LNCAP (cell line): ENCODE measurements around the gene PLEKHO1.

Experiments used
- TF ChIP-seq, protein P1 (sequence below): fragments of 450-650 bp; IDR thresholded peaks from 2 replicates; pipeline ENCODE4 v1.5.1; 2017; ENCODE audit warnings: mild to moderate bottlenecking

The PLEKHO1 gene

DNA sequence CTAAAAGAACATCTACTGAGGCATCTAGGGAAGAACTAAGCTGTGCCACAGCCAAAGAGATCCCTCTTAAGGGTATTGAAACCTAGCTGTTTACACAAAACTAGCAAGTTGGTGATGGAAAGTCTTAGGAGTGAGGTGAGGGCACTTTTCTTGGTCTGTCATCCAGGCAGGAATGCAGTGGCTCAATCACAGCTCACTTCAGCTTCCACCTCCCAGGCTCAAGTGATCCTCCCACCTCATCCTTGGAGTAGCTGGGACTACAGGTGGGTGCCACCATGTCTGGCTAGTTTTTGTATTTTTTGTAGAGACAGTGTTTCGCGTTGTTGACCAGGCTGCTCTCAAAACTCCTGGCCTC is 2.4 kb downstream of the PLEKHO1 start:
- TF ChIP-seq, protein P1, sequence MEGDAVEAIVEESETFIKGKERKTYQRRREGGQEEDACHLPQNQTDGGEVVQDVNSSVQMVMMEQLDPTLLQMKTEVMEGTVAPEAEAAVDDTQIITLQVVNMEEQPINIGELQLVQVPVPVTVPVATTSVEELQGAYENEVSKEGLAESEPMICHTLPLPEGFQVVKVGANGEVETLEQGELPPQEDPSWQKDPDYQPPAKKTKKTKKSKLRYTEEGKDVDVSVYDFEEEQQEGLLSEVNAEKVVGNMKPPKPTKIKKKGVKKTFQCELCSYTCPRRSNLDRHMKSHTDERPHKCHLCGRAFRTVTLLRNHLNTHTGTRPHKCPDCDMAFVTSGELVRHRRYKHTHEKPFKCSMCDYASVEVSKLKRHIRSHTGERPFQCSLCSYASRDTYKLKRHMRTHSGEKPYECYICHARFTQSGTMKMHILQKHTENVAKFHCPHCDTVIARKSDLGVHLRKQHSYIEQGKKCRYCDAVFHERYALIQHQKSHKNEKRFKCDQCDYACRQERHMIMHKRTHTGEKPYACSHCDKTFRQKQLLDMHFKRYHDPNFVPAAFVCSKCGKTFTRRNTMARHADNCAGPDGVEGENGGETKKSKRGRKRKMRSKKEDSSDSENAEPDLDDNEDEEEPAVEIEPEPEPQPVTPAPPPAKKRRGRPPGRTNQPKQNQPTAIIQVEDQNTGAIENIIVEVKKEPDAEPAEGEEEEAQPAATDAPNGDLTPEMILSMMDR = no peak

DNA sequence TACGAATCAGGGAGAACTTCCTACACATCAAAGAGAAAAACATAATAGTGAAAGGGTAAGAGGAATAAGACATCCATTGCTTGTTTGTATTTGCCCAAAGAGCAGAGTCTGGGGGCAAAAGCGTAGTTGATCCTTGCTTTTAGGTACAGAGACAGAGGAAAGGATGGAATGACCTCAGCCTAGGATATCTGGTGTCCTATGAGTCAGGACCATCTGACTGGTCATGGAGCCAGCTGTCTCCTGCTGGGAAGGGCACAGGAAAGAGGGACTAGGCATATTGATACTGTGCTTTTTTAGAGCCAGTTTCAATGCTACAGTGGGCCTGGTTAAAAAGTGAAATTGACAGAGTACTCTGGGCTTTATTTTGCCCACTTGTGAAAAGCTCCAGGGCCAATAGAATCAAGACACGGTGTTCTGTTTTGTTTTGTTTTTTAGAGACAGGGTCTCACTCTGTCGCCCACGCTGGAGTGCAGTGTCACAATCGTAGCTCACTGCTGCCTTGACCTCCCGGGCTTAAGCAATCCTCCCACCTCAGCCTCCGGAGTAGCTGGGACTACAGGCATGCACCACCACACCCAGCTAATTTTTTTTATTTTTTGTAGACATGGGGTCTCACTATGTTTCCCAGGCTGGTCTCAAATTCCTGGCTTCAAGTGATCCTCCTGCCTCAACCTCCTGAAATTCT is 3.2 kb downstream of the PLEKHO1 start:
- TF ChIP-seq, protein P1 = no peak

DNA sequence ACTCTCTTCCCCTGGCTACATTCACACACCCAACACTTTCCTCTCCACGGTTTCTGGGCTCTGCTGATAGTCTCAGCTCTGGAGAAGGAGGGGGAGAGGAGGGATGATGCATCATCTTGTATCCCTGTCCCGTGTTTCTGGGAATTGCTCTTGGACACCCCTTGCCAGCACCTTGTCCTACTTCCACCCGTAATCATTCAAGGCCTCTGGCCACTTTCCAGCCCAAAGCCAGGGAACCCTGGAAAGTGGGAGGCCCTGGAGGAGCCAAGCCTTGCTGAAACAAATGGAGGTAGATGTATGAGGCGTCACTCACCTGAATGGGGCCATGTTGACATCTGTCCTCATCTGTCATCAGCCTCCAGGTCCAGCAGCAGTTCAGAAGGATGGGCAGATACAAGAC is 4.4 kb downstream of the PLEKHO1 start:
- TF ChIP-seq, protein P1 = no peak

DNA sequence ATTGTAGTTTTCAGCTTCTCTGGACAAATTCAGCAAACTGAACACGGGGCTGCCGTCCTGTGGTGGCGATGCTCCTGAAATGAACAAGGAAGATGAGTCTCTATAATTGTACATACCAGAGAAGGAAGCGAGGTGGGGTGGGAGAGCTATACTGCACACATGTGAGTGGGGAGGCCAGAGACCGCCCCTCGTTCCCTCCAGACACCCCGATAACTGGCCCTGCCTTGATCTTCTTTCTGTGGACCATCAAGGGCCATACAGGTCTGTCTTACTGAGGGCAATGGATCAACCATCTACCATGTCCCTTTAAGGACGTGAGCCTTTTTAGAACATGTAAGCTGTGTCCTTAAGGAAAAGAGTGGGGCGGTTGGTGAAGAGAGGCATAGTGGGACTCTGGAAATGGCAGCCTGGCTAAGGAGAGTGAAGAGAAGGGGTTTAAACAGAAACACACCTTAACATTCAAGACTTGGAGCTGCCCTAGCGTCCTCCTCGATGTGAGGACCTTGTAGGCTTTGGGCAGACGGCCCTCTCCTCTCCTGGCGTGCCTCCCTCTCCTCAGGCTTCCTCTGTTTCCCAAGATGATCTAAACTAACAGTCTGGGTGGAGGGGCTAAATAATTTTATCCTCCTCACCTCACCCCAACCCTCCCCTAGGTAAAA is 5.8 kb downstream of the PLEKHO1 start:
- TF ChIP-seq, protein P1 = no peak

DNA sequence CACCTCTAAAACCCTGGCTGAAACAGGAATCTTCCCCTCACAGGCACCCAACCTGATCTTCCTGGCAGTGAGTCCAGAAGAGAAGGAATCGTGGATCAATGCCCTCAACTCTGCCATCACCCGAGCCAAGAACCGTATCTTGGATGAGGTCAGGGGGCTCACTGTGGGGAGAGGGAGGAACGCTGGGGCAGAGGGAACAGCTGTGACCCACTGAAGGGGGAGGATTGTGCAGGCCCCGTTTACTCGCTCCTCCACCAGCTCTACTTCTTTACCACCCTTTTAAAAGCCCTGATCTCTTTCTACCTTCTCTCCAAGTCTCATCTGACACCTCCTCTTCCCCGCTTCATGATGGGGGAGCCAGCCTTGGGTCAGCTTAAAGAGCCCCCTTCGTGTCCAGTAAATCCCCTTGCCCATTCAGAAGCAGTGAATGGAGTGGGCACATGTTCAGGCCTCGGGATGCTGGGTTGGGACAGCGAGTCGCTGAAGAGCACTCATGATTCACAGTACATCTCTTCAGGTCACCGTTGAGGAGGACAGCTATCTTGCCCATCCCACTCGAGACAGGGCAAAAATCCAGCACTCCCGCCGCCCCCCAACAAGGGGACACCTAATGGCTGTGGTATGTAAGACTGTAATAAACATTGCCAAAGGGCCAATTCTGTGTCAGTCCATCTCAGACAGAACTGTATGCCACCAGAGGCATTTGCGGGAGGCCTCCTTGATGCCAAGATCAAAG is 7.3 kb downstream of the PLEKHO1 start:
- TF ChIP-seq, protein P1 = no peak

DNA sequence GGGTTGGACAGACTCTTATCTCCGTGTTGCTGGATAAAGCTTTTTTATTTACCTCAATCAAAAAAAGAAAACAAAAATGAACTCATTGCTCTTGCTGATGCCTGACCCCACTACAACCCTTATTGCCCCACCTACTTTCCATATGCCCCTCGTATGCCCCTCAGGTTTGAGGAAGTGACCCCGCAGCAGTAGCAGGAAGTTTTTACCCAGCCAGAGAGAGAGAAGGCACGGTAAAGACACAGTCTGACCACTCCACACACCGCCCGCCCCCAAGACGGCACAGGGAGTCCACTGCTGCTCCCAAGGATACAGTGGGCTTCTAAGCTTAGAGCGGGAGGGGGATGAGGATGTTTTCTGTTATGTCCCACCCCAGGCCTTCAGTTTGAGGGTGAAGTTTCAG is 9.8 kb downstream of the PLEKHO1 start:
- TF ChIP-seq, protein P1 = no peak

DNA sequence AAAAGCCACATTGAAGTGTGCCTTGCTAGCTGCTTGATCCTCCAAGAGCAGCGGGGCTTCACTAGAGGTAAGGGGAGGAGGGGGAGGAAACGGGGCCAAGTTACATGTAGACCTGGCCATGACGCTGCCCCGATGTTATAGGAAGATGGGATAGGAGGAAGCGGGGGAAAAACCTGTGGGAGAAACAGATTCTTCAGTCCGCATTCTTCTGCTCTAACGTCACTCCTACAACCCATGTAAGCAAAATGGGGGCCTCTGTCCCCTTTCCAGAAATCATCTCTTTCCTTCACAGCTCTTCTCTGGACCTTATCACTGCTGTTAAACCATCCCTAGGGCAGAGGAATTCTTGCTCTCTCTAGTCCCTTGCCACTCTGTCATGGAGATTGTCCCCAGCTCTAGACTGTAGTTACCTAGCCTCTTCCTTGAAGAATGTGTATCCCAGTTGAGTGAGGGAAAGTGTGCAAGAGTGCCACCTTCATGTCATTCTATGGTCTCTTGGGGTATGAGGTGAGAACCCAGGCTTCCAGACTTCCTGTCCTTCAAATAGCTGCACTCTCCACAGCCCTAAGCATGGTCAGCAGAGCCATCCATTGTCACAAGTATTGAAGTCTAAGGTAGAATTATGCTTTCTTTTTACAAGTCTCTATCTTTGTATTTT is 11.4 kb downstream of the PLEKHO1 start:
- TF ChIP-seq, protein P1 = no peak
